ES-I3 (cell line): ENCODE measurements around the gene FRY.
A peak's percentile ranks its signal among the peaks of the same experiment; 100 is the strongest.

Experiments used
- H3K36me3 ChIP-seq: 2 replicates; pipeline ENCODE4 v1.6.1; 2013; ENCODE audit warnings: mild to moderate bottlenecking, low read length, control low read depth, moderate library complexity; ENCODE audit not compliant: insufficient read depth
- H3K4me1 ChIP-seq: 2 replicates; pipeline ENCODE4 v1.6.1; 2013; ENCODE audit warnings: mild to moderate bottlenecking, control low read depth, low read length; ENCODE audit not compliant: insufficient read depth
- H3K9ac ChIP-seq: 2 replicates; pipeline ENCODE4 v1.6.1; 2013; ENCODE audit warnings: low read depth, mild to moderate bottlenecking, low read length, moderate library complexity
- H3K9me3 ChIP-seq: 2 replicates; pipeline ENCODE4 v1.6.1; 2013; ENCODE audit warnings: mild to moderate bottlenecking, low read length, moderate library complexity; ENCODE audit not compliant: control insufficient read depth, insufficient read depth

The FRY gene

DNA sequence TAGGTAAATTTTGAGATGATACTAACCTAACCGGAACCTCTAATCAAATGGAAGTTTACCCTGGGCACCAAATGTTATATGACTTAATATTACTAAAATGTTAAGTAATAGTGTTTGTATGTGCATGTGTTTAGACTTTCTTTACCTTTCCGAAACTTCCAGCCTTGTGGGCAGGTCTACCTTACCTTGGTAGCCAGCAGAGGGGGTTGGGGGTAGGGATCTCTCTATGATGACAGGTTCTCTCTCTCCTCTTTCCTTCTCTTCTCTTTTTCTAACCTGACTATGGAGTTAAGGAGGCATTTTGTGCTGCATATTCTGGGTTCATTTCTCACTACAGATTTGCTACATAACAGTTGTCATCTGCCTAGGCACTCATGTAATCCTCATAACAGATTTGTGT lies 6.8 kb upstream of the FRY start:
- Histone ChIP-seq H3K4me1 (peaks cover 17% of the 10 kb centered on the region), H3K9ac (no peak overlapping the region), H3K36me3 (no peaks in the 10 kb centered on the region), H3K9me3 (no peaks in the 10 kb centered on the region)

DNA sequence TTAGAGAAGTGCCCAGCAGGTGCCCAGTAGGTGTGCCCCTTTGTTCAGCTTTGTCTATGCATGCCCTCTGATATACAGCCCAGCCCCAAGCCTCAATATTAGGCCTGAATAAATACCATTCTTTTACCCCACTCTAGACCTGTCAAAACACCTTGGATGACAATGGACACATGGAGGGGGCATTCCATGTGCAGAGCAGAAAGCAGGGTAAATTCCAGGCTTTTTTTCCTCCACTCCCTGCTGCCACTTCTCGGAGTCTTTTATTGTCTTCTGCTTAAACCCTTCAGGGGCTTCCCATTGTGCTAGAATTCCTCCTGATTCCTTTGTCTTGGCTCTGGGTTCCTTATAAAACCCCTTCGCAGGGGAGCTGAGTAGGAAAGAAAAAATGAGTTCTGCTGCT lies 5.8 kb upstream of the FRY start:
- H3K9me3 ChIP-seq: no peaks in the 10 kb centered on the region
- H3K9ac ChIP-seq: no peak overlapping the region
- H3K36me3 ChIP-seq: no peaks in the 10 kb centered on the region
- peaks cover 17% of the 10 kb centered on the region for H3K4me1 ChIP-seq

DNA sequence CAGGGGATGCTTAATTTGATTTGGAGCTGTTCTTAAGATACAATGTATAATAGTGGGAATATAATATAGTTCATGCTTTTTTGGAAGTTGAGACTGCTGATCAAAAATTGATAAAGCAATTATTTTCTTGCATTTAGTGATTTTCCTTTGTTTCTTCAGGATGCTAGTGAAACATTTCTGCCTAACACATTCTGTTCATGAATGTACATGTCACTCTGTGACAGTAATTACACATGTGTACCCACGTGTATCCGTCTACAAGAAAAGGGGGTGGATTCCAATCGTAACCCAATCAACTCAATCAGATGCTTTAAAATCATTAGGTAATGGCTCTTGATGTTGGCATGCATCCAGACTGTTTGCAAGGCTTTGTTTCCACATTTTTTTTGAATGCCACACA lies 5.0 kb upstream of the FRY start:
- H3K9ac ChIP-seq: no peak overlapping the region
- no peaks in the 10 kb centered on the region for H3K36me3 ChIP-seq
- no peaks in the 10 kb centered on the region for H3K9me3 ChIP-seq
- peaks cover 17% of the 10 kb centered on the region for H3K4me1 ChIP-seq

DNA sequence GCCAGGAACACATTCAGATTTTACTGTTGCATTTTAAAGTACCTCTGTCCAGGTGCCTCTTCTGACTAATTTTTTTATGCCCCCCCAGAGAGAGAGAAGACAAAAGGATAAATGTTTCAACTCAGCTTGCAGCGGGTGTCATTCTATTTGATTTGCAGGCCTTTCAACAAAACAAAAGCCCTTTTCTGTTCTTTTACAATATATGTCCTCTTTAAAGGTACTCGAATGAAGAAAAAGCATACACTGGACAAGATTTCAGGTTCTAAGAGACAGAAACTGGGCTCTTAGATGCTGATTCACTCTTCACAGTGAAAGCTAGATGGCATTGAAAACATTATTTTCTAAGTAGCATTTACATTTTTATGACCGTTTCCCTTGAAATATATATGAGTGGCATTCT lies 2.9 kb upstream of the FRY start:
- no peak overlapping the region for H3K9ac ChIP-seq
- no peaks in the 10 kb centered on the region for H3K9me3 ChIP-seq
- no peaks in the 10 kb centered on the region for H3K36me3 ChIP-seq
- peaks cover 17% of the 10 kb centered on the region for H3K4me1 ChIP-seq

DNA sequence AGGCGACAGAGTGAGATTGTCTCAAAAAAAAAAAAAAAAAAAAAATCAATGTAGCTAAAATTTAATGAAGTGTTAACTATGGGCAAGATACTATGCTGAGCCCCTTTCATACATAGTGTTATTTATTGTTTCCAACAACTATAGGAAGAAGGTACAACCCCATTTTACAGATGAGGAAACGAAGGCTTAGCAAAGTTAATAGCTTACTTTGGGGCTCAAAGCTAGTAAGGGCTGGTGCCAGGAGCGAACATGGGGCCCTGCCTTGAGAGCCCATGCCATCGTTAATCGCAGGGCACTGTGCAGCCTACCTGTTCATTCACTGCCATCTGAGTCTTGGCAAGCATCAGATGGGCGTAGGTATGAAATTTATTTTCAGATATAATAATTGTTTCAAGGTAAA lies 1.9 kb upstream of the FRY start:
- peaks cover 17% of the 10 kb centered on the region for H3K4me1 ChIP-seq
- H3K36me3 ChIP-seq: no peaks in the 10 kb centered on the region
- no peak overlapping the region for H3K9ac ChIP-seq
- H3K9me3 ChIP-seq: no peaks in the 10 kb centered on the region

DNA sequence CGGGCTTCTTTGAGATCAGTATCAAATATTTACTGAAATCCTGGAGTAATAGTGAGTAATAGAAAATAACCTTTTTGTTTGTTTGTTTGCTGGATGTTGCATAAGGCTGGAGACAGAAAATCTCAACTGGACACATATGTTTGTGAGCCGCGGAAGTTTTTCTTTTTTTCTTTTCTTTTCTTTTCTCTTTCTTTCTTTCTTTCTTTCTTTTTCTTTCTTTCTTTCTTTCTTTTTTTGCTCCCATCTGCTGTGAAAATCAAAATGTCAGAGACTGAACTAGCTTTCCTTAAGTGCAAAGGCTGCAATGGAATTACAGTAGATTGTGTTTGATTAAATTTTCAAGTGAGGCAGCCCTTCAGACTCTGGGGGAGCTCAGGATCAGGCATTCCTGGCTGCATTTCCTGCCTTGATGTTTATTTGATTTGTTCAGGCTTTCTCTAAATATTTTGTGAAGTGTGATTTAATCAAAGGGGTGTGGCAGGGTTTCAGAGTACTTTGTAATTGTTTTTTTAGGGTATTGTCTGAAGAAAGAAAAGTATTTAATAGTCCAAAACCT lies 319 bp downstream of the FRY start:
- peak overlapping the region; percentile 72 for H3K9ac ChIP-seq
- H3K9me3 ChIP-seq: no peaks in the 10 kb centered on the region
- H3K4me1 ChIP-seq: peaks cover 17% of the 10 kb centered on the region
- H3K36me3 ChIP-seq: no peaks in the 10 kb centered on the region

DNA sequence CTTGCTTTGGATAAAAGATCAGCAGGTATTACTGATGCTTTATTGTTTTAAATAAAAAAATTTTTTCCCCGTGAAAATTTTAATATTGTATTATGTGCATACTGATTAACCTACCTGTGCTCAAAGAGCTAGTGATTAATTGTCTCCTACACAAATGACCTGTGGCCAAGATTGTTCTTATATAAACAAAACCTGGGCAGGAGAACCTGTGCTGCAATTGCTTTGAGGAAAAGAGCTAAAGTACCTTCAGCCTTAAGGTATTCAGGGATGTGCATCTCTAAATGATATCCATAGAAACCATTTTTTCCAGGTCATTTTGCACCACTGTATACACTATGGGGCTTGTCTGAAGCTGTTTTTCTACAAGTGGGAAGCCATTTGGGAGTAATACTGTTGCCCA lies 1.2 kb downstream of the FRY start:
- H3K9me3 ChIP-seq: no peaks in the 10 kb centered on the region
- H3K36me3 ChIP-seq: no peaks in the 10 kb centered on the region
- peaks cover 16% of the 10 kb centered on the region for H3K4me1 ChIP-seq
- H3K9ac ChIP-seq: no peak overlapping the region

DNA sequence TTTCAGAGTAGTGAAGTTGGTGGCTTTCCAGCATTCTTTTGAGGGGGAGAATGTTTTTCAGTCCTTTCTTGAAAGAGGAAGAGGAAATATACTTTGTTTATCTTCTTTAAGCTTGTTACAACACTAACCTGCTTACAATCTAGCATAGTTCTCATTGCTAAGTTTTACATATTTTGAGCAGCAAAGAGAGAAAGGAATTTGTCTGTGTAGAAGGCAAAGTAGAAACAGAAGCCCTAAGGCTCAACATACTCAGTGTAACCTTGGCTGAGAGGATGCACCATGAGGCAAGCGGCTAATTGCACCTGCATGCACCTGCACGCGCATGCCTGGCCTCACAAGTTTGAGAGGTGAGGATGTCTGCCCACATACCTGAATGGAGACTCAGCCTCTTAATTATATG lies 2.2 kb downstream of the FRY start:
- Histone ChIP-seq H3K36me3 (no peaks in the 10 kb centered on the region), H3K4me1 (peaks cover 16% of the 10 kb centered on the region), H3K9ac (no peak overlapping the region), H3K9me3 (no peaks in the 10 kb centered on the region)

DNA sequence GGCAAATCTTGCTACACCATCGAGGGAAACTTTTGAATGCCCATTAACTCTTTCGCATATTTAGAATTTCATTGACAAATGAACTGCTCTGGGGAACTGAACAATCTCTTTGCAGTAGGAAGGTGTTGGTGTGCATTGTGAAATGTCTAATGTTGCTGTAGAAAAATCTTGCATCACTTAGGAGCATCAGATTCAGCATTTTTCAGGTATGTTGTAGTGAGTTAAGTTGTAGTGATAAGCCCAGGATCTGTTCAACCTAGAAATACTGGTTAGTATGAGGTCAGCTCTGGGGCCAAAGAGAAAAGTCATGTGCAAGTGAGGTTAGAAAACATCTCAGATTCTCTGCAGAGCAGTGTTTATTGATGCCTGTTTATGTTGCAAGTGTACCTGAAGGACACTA lies 4.1 kb downstream of the FRY start:
- Histone ChIP-seq H3K4me1 (peaks cover 16% of the 10 kb centered on the region), H3K9me3 (no peaks in the 10 kb centered on the region), H3K9ac (no peak overlapping the region), H3K36me3 (no peaks in the 10 kb centered on the region; the same call in 1 of the 2 replicates)

DNA sequence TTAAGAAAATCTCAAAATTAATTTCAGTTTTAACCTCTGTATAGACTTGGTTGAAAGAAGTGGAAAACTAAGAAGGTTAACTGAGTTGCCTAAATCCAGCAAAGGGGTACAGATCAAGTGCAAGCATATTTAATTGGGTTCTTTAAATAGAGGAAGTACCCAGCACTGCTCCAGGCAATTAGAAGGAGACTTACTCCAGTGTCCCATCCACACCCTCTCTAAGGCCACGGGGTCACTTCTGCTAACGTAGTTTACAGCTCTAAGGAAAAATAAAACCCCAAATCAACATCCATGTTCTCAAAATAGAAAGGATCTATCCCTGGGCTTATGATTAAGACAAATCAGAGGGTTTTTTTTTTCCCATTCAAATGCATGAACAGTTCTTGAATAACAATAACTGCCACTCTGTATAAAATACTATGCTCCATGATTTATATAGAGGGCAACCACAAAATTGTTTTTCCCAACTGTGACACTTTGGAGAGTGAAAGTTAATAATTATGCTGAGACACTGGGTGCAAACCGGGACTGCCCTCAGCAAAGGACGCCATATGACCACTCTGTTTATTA lies 4.6 kb downstream of the FRY start:
- Histone ChIP-seq H3K4me1 (peaks cover 16% of the 10 kb centered on the region), H3K36me3 (no peaks in the 10 kb centered on the region; the same call in 1 of the 2 replicates), H3K9ac (no peak overlapping the region), H3K9me3 (no peaks in the 10 kb centered on the region)

DNA sequence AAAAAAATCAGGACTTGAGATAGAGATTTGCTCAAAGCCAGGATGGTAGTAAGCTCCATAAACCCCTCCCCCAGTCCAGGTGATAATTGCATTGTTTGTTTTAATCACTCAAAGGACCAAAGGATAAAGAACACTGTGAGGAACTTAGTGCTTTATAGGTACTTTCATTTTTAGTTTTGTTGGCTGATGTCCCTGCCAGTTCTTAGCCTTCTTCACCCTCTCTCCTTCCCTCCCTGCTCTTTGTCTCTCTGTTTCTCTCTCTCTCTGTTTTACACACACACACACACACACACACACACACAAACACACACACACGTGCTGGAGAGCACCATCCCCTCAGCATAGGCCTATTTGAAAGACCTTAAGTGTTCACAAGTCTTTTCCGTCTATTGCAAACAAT lies 5.2 kb downstream of the FRY start:
- Histone ChIP-seq H3K4me1 (peaks cover 16% of the 10 kb centered on the region), H3K9ac (no peak overlapping the region), H3K36me3 (no peaks in the 10 kb centered on the region; the same call in 1 of the 2 replicates), H3K9me3 (no peaks in the 10 kb centered on the region)

DNA sequence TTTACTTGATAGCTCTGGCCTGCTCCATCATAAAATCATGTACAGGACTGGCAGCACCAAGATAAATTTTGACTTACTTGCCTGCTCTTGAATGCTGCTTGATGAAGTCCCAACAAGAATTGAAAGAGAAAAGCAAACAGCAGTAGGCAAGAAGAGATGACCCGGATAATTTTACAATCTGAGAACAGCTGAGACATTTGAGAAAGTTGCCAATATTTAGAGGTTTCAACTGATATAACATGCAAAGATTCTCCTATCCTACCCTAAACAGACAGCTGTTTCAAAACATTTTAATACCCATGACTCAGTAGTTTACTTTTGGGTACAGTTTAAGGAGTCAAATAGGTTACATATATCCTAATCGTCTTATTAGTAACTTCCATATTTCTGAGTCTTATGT lies 5.9 kb downstream of the FRY start:
- Histone ChIP-seq H3K4me1 (peaks cover 16% of the 10 kb centered on the region), H3K9ac (no peak overlapping the region), H3K36me3 (no peaks in the 10 kb centered on the region; the same call in 1 of the 2 replicates), H3K9me3 (no peaks in the 10 kb centered on the region)

DNA sequence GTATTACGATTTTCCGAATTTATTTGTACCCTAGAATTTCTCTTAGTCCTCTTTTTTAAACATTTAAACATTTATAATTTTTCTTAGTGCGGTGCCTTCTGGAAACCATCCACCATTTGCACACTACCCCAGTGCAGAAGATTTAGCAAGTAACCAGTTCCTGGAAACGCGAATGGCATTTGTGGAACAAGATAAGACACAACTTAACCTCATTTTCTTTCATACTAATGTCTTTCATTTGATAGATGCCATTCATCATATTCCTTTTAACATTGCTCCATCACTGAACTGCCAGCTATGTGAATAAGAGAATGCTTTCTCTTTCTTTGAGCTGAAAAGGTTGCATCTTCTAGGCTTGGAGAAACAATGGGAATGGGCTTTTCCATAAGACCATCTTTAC lies 6.8 kb downstream of the FRY start:
- Histone ChIP-seq H3K9me3 (no peaks in the 10 kb centered on the region), H3K9ac (no peak overlapping the region), H3K4me1 (peaks cover 16% of the 10 kb centered on the region), H3K36me3 (no peaks in the 10 kb centered on the region; the same call in 1 of the 2 replicates)

DNA sequence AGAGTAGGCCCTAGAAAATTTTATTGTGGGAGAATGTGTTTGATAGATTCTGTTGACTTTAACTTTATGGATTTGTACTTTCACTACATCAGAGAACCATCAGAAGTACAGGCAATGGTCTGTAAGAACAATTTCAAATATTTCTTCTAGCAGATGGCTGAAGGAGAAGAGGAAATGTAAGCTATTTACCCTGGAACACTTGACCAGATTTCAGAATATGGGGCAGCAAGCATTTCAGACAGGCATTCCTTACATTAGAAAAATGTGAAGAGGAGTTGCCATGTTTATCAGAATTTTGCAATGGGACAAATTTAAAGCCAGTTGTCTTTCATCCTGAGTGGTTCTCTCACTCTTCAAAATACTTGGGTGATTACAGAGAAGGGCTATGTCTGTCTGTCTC lies 7.5 kb downstream of the FRY start:
- no peak overlapping the region for H3K9ac ChIP-seq
- peaks cover 16% of the 10 kb centered on the region for H3K4me1 ChIP-seq
- no peaks in the 10 kb centered on the region for H3K9me3 ChIP-seq
- H3K36me3 ChIP-seq: no peaks in the 10 kb centered on the region; the same call in 1 of the 2 replicates

DNA sequence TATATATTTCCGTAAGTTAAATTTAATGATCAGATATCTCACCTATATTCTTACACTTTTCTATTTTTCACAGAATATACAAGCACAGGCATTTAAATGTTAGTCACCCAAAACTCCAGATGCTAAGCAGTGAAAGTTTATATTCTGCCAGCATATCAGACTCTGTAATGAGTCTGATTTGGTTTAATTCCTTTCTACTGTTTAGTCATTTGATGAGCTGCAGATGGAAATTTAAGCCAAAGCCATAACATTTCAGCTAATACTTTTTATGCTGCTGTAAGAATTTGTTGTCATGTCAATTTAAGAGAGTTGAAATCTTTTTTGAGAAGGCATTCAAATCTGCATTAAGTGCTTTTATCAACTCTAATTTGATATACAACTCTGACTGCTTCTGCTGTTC lies 8.0 kb downstream of the FRY start:
- Histone ChIP-seq H3K9ac (no peak overlapping the region), H3K4me1 (peaks cover 16% of the 10 kb centered on the region), H3K36me3 (no peaks in the 10 kb centered on the region; the same call in 1 of the 2 replicates), H3K9me3 (no peaks in the 10 kb centered on the region)
